BJ (cell line): ENCODE measurements around the gene PNMA8C. TPM values are rescaled to one million over a fixed set of nuclear protein-coding genes. Genes with fewer than 3 reads are reported as not detected.

Experiments used
- CTCF ChIA-PET: fragments of 350-600 bp; formaldehyde crosslinking; extraction: SDS; loops from one replicate; lab custom pipeline; 2021; ENCODE audit warnings: antibody characterized with exemption, inconsistent platforms; lab: Yijun Ruan, JAX
- POLR2A ChIA-PET: fragments of 300-600 bp; sonication (Branson Sonifier 250); formaldehyde crosslinking; extraction: SDS; loops from one replicate; lab custom pipeline; 2021; ENCODE audit warnings: antibody characterized with exemption; lab: Charles Lee
- DNase-seq: peaks from one replicate; pipeline ENCODE4 v3.0.0-alpha.2; 2011; ENCODE audit warnings: low read depth
- H3K27me3 ChIP-seq: 2 replicates; pipeline ENCODE4 v1.6.0; 2011; ENCODE audit warnings: low read length; ENCODE audit not compliant: control insufficient read depth, insufficient read depth
- H3K36me3 ChIP-seq: 2 replicates; pipeline ENCODE4 v1.5.1; 2011; ENCODE audit warnings: low read length; ENCODE audit not compliant: control insufficient read depth, insufficient read depth
- H3K4me3 ChIP-seq: 2 replicates; pipeline ENCODE4 v1.5.1; 2011; ENCODE audit warnings: low read depth, mild to moderate bottlenecking, control low read depth, low read length
- polyA plus RNA-seq: library from polyadenylated mRNA; depleted of rRNA; stranded (reverse); fragments of >200 nt; gene quantifications from 2 replicates; pipeline ENCODE4 v1.2.3, GENCODE V29; 2011
- TF ChIP-seq, protein P1 (sequence below): IDR thresholded peaks from 2 replicates; pipeline ENCODE4 v1.5.1; 2011; ENCODE audit warnings: low read depth, mild to moderate bottlenecking, control low read depth, inconsistent platforms, low read length, moderate library complexity; ENCODE audit not compliant: insufficient read depth

PNMA8C gene
- polyA plus RNA-seq, 1 experiment: not detected

GRCh38 chr19:46394402-46394797, 34.3 kb downstream of the PNMA8C start:
- DNase-seq: no peak
- Histone ChIP-seq H3K36me3 (peaks cover 14% of the 10 kb centered on the region), H3K27me3 (no peaks in the 10 kb centered on the region), H3K4me3 (no peak overlapping the region)
- ChIA-PET POLR2A (no interaction called here), CTCF (interaction anchor here (0.7 to 6.0 kb wide), 18 partner anchors 8 to 129 kb away, joined by 3 to 90 read pairs (median 6); partner anchors contain the start of gene CCDC8)
- TF ChIP-seq, protein P1, sequence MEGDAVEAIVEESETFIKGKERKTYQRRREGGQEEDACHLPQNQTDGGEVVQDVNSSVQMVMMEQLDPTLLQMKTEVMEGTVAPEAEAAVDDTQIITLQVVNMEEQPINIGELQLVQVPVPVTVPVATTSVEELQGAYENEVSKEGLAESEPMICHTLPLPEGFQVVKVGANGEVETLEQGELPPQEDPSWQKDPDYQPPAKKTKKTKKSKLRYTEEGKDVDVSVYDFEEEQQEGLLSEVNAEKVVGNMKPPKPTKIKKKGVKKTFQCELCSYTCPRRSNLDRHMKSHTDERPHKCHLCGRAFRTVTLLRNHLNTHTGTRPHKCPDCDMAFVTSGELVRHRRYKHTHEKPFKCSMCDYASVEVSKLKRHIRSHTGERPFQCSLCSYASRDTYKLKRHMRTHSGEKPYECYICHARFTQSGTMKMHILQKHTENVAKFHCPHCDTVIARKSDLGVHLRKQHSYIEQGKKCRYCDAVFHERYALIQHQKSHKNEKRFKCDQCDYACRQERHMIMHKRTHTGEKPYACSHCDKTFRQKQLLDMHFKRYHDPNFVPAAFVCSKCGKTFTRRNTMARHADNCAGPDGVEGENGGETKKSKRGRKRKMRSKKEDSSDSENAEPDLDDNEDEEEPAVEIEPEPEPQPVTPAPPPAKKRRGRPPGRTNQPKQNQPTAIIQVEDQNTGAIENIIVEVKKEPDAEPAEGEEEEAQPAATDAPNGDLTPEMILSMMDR: no peak

GRCh38 chr19:46393456-46394401, 35.0 kb downstream of the PNMA8C start:
- Histone ChIP-seq H3K4me3 (no peak overlapping the region), H3K27me3 (no peaks in the 10 kb centered on the region), H3K36me3 (peaks cover 17% of the 10 kb centered on the region)
- TF ChIP-seq, protein P1: no peak
- CTCF ChIA-PET: interaction anchor here (0.9 to 6.0 kb wide), 10 partner anchors 8 to 128 kb away, joined by 3 to 90 read pairs (median 18); no protein-coding TSS in a partner anchor
- DNase-seq: no peak
- POLR2A ChIA-PET: no interaction called here

- H3K36me3 ChIP-seq: peaks cover 23% of the 10 kb centered on the region
- ChIA-PET CTCF (interaction anchor here (0.6 to 6.0 kb wide), 9 partner anchors 10 to 144 kb away, joined by 3 to 90 read pairs (median 7); no protein-coding TSS in a partner anchor), POLR2A (interaction anchor here (0.8 kb wide), 1 partner anchor 35 kb away, joined by 20 read pairs; no protein-coding TSS in a partner anchor)
- no peaks in the 10 kb centered on the region for H3K27me3 ChIP-seq
- H3K4me3 ChIP-seq: no peak overlapping the region
- DNase-seq: no peak
- TF ChIP-seq, protein P1: no peak
These were observed 35.9 kb downstream of the PNMA8C start for GRCh38 chr19:46392837-46393236.

GRCh38 chr19:46392252-46392801, 36.4 kb downstream of the PNMA8C start:
- ChIA-PET CTCF (interaction anchor here (0.6 to 6.0 kb wide), 12 partner anchors 9 to 144 kb away, joined by 3 to 78 read pairs (median 4); no protein-coding TSS in a partner anchor), POLR2A (interaction anchor here (0.6 to 0.8 kb wide), 2 partner anchors 34 to 88 kb away, joined by 5 to 20 read pairs; no protein-coding TSS in a partner anchor)
- peaks cover 26% of the 10 kb centered on the region for H3K36me3 ChIP-seq
- H3K4me3 ChIP-seq: no peak overlapping the region
- TF ChIP-seq, protein P1: no peak
- no peaks in the 10 kb centered on the region for H3K27me3 ChIP-seq
- peak; percentile 18 for DNase-seq
